HG03135 (cell line): Measurements from ENCODE around the gene RAB4A.

Experiments used
- ATAC-seq: cut with Tn5 transposase; IDR thresholded peaks from one replicate; pipeline ENCODE4 v1.9.1; 2021; ENCODE audit warnings: mild to moderate bottlenecking, moderate library complexity; ENCODE audit not compliant: unreplicated experiment

RAB4A gene

GRCh38 chr1:229270547-229271447 lies at the start of gene RAB4A:
TSS of gene RAB4A (plus strand) at chr1:229271111. CDS start at chr1:229271340, 229 bp downstream.
- peak; percentile 81 for ATAC-seq

- ATAC-seq: no peak
Measured at GRCh38 chr1:229222081-229222480, 48.8 kb upstream of the RAB4A start.

- no peak for ATAC-seq
Measured at GRCh38 chr1:229223498-229223897, 47.4 kb upstream of the RAB4A start.

- no peak for ATAC-seq
Measured at GRCh38 chr1:229224308-229224707, 46.6 kb upstream of the RAB4A start.

GRCh38 chr1:229225331-229225782 lies 45.6 kb upstream of the RAB4A start:
- ATAC-seq: no peak

GRCh38 chr1:229226796-229227195 lies 44.1 kb upstream of the RAB4A start:
- ATAC-seq: no peak

- no peak for ATAC-seq
Measured at GRCh38 chr1:229227298-229227919, 43.5 kb upstream of the RAB4A start.

- no peak for ATAC-seq
Measured at GRCh38 chr1:229228522-229228921, 42.4 kb upstream of the RAB4A start.

GRCh38 chr1:229229137-229229720 lies 41.7 kb upstream of the RAB4A start:
- no peak for ATAC-seq

GRCh38 chr1:229229721-229230139 lies 41.2 kb upstream of the RAB4A start:
- no peak for ATAC-seq

- ATAC-seq: peak; percentile 58
Measured at GRCh38 chr1:229230140-229230892, 40.6 kb upstream of the RAB4A start.

GRCh38 chr1:229230893-229231753 lies 39.8 kb upstream of the RAB4A start:
- ATAC-seq: no peak

- no peak for ATAC-seq
Measured at GRCh38 chr1:229231754-229232119, 39.2 kb upstream of the RAB4A start.

- no peak for ATAC-seq
Measured at GRCh38 chr1:229234870-229235472, 35.9 kb upstream of the RAB4A start.

- ATAC-seq: no peak
Measured at GRCh38 chr1:229237320-229237719, 33.6 kb upstream of the RAB4A start.

GRCh38 chr1:229238231-229238630 lies 32.7 kb upstream of the RAB4A start:
- ATAC-seq: no peak

- ATAC-seq: no peak
Measured at GRCh38 chr1:229238674-229239415, 32.1 kb upstream of the RAB4A start.

GRCh38 chr1:229240532-229240931 lies 30.4 kb upstream of the RAB4A start:
- ATAC-seq: no peak

- ATAC-seq: no peak
Measured at GRCh38 chr1:229241390-229241789, 29.5 kb upstream of the RAB4A start.
